RWPE2 (cell line): ENCODE measurements around the gene MINAR2.

ENCODE experiments used
- ATAC-seq: fragments of 200-7000 bp; cut with Tn5 transposase; 3 replicates; pipeline ENCODE4 v1.9.1; 2021; ENCODE audit warnings: low read depth
- DNase-seq: peaks from one replicate; pipeline ENCODE4 v3.0.0-alpha.2; 2020; ENCODE audit warnings: low spot score
- H3K27ac ChIP-seq: fragments of 450-650 bp; 2 replicates; pipeline ENCODE4 v1.5.1; 2017; ENCODE audit warnings: mild to moderate bottlenecking; ENCODE audit not compliant: poor library complexity, severe bottlenecking
- H3K27me3 ChIP-seq: fragments of 250-450 bp; sonication (Bioruptor Pico); 2 replicates; pipeline ENCODE4 v1.5.1; 2021; ENCODE audit warnings: mild to moderate bottlenecking, moderate library complexity; ENCODE audit not compliant: insufficient read depth, poor library complexity, severe bottlenecking
- H3K36me3 ChIP-seq: fragments of 250-450 bp; sonication (Bioruptor Pico); 2 replicates; pipeline ENCODE4 v1.5.1; 2020; ENCODE audit warnings: low read depth, mild to moderate bottlenecking, moderate library complexity
- H3K4me1 ChIP-seq: fragments of 250-450 bp; sonication (Bioruptor Pico); 2 replicates; pipeline ENCODE4 v1.5.1; 2021; ENCODE audit warnings: mild to moderate bottlenecking, moderate library complexity; ENCODE audit not compliant: insufficient read depth, poor library complexity, severe bottlenecking
- H3K4me3 ChIP-seq: fragments of 250-450 bp; sonication (Bioruptor Pico); 2 replicates; pipeline ENCODE4 v1.5.1; 2021; ENCODE audit warnings: mild to moderate bottlenecking, moderate library complexity; ENCODE audit not compliant: severe bottlenecking
- H3K9me3 ChIP-seq: fragments of 250-450 bp; sonication (Bioruptor Pico); 2 replicates; pipeline ENCODE4 v1.5.1; 2021; ENCODE audit warnings: mild to moderate bottlenecking, moderate library complexity; ENCODE audit not compliant: severe bottlenecking
- CTCF ChIP-seq: fragments of 450-650 bp; IDR thresholded peaks from one replicate; pipeline ENCODE4 v1.5.1; 2017; ENCODE audit warnings: mild to moderate bottlenecking, moderate library complexity; ENCODE audit not compliant: poor library complexity, severe bottlenecking

The MINAR2 gene

DNA sequence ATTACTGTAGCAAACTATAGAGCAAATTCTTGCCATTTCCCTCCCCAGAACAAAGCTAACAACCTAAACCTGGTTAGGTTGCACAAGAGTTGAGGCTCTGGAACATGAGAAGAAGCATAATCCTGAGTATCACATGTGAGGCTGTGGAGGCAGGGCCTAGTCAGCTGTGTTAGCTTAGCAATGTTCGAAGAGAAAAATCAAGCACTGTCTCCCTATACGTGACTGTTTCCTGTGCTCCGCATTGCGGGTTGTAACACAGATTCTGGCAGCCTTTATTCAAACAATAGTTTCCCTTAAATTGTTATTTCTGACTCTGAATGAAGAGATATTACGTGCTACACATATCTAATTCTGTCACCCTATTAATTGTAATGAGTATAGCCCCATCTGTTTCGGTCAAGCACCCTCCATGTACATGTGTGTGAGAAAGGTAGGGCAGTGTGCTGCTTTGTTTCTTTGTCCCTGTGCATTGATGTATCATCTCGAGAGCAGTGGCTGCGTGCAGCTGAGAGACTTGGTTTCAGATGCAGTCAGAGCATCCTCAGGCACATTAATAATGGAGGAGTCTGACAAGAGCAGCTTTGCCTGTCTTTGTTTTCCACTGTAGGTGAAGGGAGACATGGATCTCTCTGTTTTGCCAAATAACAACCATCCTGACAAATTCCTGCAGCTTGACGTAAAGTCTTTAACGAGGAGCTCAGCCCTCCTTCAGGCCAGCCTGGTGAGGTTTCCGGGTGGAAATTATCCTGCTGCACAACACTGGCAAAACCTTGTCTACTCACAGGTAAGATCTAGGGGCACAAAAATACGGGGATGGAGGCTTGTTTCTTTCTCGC is at the start of gene MINAR2:
TSS of gene MINAR2 (plus strand) at position 523 of the 836 bp plus-strand sequence. CDS start at position 620, 97 bp downstream.
- no peak for ATAC-seq
- Histone ChIP-seq H3K27me3 (peaks cover 5% of the 10 kb centered on the region), H3K36me3 (no peaks in the 10 kb centered on the region), H3K4me3 (no peak within 1 kb of the TSS), H3K27ac (no peak within 1 kb of the TSS), H3K4me1 (no peaks in the 10 kb centered on the region), H3K9me3 (no peaks in the 10 kb centered on the region)
- DNase-seq: no peak
- no peak for TF ChIP-seq CTCF

DNA sequence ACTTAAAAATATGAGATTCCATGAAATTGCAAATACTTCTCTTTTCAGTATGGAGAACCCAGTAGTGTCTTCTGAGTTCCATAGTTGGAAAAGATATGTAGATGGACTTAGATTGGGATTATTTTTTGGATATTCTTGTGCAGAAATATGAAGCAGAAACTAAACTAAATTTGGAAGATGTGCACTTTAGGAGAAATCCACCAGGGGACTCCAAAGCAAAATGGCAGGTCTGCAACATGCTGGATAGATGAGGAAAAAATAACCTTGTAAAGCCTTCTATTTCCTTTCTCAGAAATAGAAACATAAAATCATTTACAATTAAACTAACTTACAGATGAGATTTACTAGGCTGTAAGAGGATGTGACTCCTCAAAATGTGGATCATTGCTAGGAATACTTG is 49.2 kb upstream of the MINAR2 start:
- H3K4me3 ChIP-seq: no peak overlapping the region
- H3K4me1 ChIP-seq: no peaks in the 10 kb centered on the region
- no peak overlapping the region for H3K27ac ChIP-seq
- TF ChIP-seq CTCF: peak; percentile 19
- no peaks in the 10 kb centered on the region for H3K9me3 ChIP-seq
- H3K36me3 ChIP-seq: no peaks in the 10 kb centered on the region
- ATAC-seq (no peak), DNase-seq (no peak)
- H3K27me3 ChIP-seq: no peaks in the 10 kb centered on the region

- TF ChIP-seq CTCF: no peak
- Histone ChIP-seq H3K36me3 (no peaks in the 10 kb centered on the region), H3K4me1 (no peaks in the 10 kb centered on the region), H3K9me3 (no peaks in the 10 kb centered on the region), H3K4me3 (no peak overlapping the region), H3K27ac (no peak overlapping the region), H3K27me3 (no peaks in the 10 kb centered on the region)
- ATAC-seq: no peak
- DNase-seq: no peak
Observed at GRCh38 chr5:129716235-129716634, 31.7 kb upstream of the MINAR2 start.

DNA sequence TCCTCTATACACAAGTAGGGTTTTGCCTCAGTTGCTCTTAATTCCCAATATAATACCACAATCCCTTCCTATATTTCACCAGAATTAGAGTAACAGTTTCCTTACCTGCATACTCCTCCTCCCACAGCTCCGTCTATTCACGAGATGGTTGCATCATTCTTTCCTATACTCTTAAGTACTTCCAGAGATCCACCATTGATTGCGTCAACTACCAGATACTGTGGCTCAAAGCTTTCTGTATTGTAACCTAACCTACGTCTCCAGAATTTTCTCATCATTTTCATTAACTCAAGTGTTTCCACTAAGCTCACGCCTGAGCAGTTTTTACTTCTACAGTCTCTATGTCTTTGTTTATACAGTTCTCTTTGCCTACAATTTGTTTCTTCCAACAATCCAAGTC is 31.2 kb upstream of the MINAR2 start:
- Histone ChIP-seq H3K4me3 (no peak overlapping the region), H3K27ac (no peak overlapping the region), H3K9me3 (no peaks in the 10 kb centered on the region), H3K36me3 (no peaks in the 10 kb centered on the region), H3K4me1 (no peaks in the 10 kb centered on the region), H3K27me3 (no peaks in the 10 kb centered on the region)
- no peak for TF ChIP-seq CTCF
- ATAC-seq (no peak), DNase-seq (no peak)

GRCh38 chr5:129717751-129718310 is 30.1 kb upstream of the MINAR2 start:
- Histone ChIP-seq H3K27ac (no peak overlapping the region), H3K4me3 (no peak overlapping the region), H3K36me3 (no peaks in the 10 kb centered on the region), H3K9me3 (no peaks in the 10 kb centered on the region), H3K4me1 (no peaks in the 10 kb centered on the region), H3K27me3 (no peaks in the 10 kb centered on the region)
- DNase-seq: no peak
- ATAC-seq: no peak
- TF ChIP-seq CTCF: no peak
